Vagina (tissue), 2 donors: ENCODE results near the gene KIAA0232.

Experiments used
- POLR2A ChIP-seq, 2 donors: fragments of 450-650 bp; IDR thresholded peaks; one replicate each; pipeline ENCODE4 v1.6.1; 2017; ENCODE audit warnings: antibody characterized with exemption in 2 of 2, mild to moderate bottlenecking in 2 of 2, moderate library complexity in 2 of 2
- POLR2AphosphoS5 ChIP-seq, 2 donors: sonication (generic); formaldehyde crosslinking; IDR thresholded peaks; one replicate each; pipeline ENCODE4 v1.9.0; 2017; ENCODE audit warnings: antibody characterized with exemption in 2 of 2, mild to moderate bottlenecking in 2 of 2, low read depth in 1 of 2; ENCODE audit not compliant: insufficient read depth in 1 of 2
- TF ChIP-seq, protein P1 (sequence below), 3 experiments: fragments of 450-650 bp in 2 of 3; fragments of 200-600 bp in 1 of 3; sonication (generic) in 1 of 3; IDR thresholded peaks; one replicate each; pipeline ENCODE4 v1.5.1; 2017 to 2019; ENCODE audit warnings: antibody characterized with exemption in 3 of 3, mild to moderate bottlenecking in 2 of 3, moderate library complexity in 2 of 3

GRCh38 chr4:6918338-6918737 lies 135.8 kb downstream of the KIAA0232 start:
- TF ChIP-seq, protein P1, sequence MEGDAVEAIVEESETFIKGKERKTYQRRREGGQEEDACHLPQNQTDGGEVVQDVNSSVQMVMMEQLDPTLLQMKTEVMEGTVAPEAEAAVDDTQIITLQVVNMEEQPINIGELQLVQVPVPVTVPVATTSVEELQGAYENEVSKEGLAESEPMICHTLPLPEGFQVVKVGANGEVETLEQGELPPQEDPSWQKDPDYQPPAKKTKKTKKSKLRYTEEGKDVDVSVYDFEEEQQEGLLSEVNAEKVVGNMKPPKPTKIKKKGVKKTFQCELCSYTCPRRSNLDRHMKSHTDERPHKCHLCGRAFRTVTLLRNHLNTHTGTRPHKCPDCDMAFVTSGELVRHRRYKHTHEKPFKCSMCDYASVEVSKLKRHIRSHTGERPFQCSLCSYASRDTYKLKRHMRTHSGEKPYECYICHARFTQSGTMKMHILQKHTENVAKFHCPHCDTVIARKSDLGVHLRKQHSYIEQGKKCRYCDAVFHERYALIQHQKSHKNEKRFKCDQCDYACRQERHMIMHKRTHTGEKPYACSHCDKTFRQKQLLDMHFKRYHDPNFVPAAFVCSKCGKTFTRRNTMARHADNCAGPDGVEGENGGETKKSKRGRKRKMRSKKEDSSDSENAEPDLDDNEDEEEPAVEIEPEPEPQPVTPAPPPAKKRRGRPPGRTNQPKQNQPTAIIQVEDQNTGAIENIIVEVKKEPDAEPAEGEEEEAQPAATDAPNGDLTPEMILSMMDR (IDR thresholded peaks at IDR 0.05) = no peak
- TF ChIP-seq POLR2AphosphoS5 (IDR thresholded peaks at IDR 0.05; ENCODE audit: insufficient read depth in 1 of 2, low read depth in 1 of 2) (no peak), POLR2A (IDR thresholded peaks at IDR 0.05) (no peak)
